ENCODE data around the gene CERS1.

The CERS1 gene

GRCh38 chr19:18908917-18909619, 13.1 kb upstream of the CERS1 start:
- no peak for TF ChIP-seq CTCF (IDR thresholded peaks at IDR 0.05; ENCODE audit: borderline replicate concordance, control extremely low read depth, extremely low read depth, insufficient read depth, missing control alignments)
- in situ Hi-C loops (cut with MboI; ENCODE audit: low sequenced_read_pairs, unreplicated experiment), result no loop called here
- no peak for DNase-seq (ENCODE audit: low spot score)

GRCh38 chr19:18906605-18907519, 10.9 kb upstream of the CERS1 start:
- no peak for TF ChIP-seq CTCF (IDR thresholded peaks at IDR 0.05; ENCODE audit: borderline replicate concordance, control extremely low read depth, extremely low read depth, insufficient read depth, missing control alignments)
- in situ Hi-C loops (cut with MboI; ENCODE audit: low sequenced_read_pairs, unreplicated experiment), result no loop called here

GRCh38 chr19:18905513-18906236, 9.7 kb upstream of the CERS1 start:
- TF ChIP-seq CTCF (IDR thresholded peaks at IDR 0.05; ENCODE audit: borderline replicate concordance, control extremely low read depth, extremely low read depth, insufficient read depth, missing control alignments), result no peak
- in situ Hi-C loops (cut with MboI; ENCODE audit: low sequenced_read_pairs, unreplicated experiment), result no loop called here
- no peak for DNase-seq (ENCODE audit: low spot score)

More at GRCh38 chr19:18906605-18907519, 10.9 kb upstream of the CERS1 start:
- DNase-seq (ENCODE audit: low spot score), result no peak

- no peak for TF ChIP-seq CTCF (IDR thresholded peaks at IDR 0.05; ENCODE audit: borderline replicate concordance, control extremely low read depth, extremely low read depth, insufficient read depth, missing control alignments)
- DNase-seq (ENCODE audit: low spot score), result no peak
- in situ Hi-C loops (cut with MboI; ENCODE audit: low sequenced_read_pairs, unreplicated experiment), result no loop called here
Measured at GRCh38 chr19:18905058-18905456, 9.1 kb upstream of the CERS1 start.

- DNase-seq (ENCODE audit: low spot score), result no peak
- in situ Hi-C loops (cut with MboI; ENCODE audit: low sequenced_read_pairs, unreplicated experiment), result no loop called here
- TF ChIP-seq CTCF (IDR thresholded peaks at IDR 0.05; ENCODE audit: borderline replicate concordance, control extremely low read depth, extremely low read depth, insufficient read depth, missing control alignments), result no peak
Measured at GRCh38 chr19:18904334-18905057, 8.5 kb upstream of the CERS1 start.
